HG02678 (cell line): Measurements from ENCODE around the gene COLEC12.

ENCODE experiments used
- ATAC-seq: cut with Tn5 transposase; IDR thresholded peaks from one replicate; pipeline ENCODE4 v1.9.1; 2021; ENCODE audit warnings: mild to moderate bottlenecking, moderate library complexity; ENCODE audit not compliant: unreplicated experiment

Gene COLEC12

DNA sequence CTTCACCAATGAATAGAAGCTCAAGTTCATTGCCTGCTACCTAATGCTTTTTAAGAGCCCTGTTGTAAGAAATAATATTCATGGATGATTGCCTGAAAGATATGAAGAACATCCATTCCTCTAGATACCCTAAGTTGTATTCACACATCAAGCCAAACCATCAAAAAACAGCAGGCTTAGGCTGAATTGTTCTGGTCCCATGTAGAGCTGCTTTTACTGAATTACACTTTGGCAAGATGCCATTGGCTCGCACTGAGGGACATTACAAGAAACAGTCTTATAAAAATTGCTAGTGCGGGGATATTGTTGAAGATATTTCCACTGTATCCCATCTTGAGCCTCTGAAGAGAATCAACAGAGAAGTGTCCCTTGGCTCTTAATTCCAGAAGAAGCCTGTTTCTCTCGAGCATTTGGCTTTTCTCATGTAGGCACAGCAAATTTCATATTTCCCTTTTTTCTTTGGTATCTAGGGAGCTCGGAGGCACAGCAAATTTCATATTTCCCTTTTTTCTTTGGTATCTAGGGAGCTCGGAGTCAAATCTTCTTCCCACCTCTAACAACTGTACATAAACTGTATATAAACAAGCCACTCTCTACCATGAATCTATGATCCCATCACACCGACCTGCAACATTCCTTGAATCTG lies 107.5 kb downstream of the COLEC12 start:
- ATAC-seq, result no peak

- no peak for ATAC-seq
These were observed 109.6 kb downstream of the COLEC12 start for GRCh38 chr18:390741-391478.

DNA sequence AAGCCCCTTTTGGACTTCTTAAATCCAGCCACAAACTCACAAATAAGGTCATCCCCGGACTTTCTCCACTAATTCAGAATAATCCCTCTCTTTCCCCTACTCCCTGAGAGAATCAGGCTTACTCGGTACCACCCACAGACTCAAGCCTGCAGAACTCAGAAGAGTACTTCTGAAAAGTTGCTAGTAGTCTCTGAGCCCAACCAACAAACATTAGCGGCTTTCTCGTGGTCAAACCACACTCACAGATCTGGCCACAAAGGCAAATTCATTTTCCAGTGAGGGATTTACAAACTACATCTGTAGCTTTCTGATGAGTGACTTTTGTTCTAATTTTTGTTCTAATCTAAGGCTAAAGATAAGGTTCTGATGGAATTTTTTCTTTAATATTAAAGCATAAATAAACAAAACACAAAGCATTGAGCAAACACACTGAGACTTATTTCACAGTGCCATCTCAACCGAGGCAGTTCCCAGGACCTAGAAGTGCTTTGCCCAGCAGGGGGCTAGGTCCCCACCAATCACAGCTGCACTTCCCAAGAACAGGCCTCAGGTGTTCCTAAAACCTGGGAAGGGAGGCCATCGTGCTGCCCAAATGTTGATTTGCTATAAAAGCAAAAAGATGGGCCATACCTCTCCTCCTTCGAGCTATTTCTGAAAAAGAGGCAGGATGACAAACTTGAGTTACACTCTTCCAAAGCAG lies 110.7 kb downstream of the COLEC12 start:
- ATAC-seq, result peak; percentile 62

- no peak for ATAC-seq
These were observed 112.3 kb downstream of the COLEC12 start for GRCh38 chr18:388200-388599.

GRCh38 chr18:386994-387393 lies 113.5 kb downstream of the COLEC12 start:
- ATAC-seq, result no peak

DNA sequence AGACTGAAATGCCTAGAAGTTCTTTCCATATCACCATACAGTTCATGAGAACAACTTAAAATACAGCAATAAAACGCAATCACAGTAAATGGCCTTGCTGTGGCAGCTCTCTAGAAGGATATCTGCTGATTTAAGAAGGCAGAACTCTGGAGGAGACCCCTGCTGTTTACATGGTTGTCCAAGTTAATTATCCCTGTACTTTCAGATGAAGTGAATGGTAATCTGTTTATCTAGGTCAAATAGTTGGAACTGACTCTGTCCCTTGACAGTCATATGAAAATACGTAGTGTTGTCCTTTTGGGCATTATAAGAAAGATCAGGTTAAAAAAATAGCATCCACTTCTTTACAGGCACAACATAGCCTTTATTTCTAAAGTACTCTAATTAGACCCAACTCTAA lies 115.6 kb downstream of the COLEC12 start:
- no peak for ATAC-seq

DNA sequence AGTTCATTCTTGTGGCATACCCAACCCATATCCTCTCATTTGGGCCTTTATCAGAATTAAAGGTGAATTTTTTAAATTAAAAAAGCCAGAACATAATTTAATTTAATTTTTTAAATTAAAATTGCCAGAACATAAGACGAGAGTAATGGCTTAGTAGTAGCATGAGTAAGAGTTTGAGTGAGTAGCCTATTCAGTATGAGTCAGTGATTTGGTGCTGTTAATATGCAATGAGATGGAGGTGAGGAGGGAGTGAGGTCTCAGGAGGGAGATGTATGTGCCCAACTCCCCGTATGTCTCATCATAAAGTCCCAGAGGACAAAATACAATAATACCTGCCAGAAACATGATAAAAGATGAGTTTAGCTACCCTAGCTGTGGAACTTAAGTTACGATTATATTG lies 117.4 kb downstream of the COLEC12 start:
- no peak for ATAC-seq

GRCh38 chr18:382423-382984 lies 118.0 kb downstream of the COLEC12 start:
- no peak for ATAC-seq

- no peak for ATAC-seq
These were observed 120.7 kb downstream of the COLEC12 start for GRCh38 chr18:379681-380330.

DNA sequence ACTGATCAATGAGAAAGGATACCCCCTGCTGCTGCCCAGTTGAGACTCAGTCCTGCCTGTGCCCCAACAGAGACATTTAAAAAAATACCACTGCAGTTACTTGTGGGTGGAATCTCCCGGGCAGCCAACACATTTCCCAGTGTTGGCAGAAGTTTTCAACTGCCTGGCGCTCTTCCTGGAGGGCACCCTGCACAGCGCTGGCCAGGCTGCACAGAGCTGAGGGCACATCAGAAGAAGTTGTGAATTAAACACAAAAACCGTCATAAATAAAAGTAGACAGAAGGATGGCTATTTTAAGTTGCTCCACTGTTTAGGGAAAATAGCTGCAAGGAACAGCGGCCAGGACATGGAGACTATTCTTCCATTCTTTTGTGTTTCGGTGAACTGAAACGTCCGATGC lies 122.4 kb downstream of the COLEC12 start:
- no peak for ATAC-seq

DNA sequence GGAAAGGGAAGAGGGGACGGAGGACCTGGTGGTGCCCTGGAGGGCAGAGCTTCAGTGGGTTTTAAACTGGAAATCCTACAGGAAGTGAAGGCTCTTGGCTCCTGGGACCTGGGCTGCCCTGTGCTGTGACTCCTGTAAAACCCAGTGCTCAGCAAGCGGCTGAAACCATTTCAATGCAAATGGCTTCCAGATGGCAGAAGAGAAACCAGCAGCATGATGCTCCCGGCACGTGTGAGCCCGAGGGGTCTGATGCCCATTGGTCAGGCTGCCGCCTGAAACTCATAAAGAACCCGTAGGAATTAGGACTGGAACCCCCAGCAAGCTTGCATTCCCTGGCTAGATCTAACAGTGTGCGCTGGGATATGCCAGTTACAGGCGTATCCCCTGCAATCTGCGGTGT lies 123.4 kb downstream of the COLEC12 start:
- no peak for ATAC-seq

GRCh38 chr18:376311-376710 lies 124.2 kb downstream of the COLEC12 start:
- no peak for ATAC-seq

- ATAC-seq, result peak; percentile 77
These were observed 125.8 kb downstream of the COLEC12 start for GRCh38 chr18:374721-375168.

- no peak for ATAC-seq
These were observed 126.7 kb downstream of the COLEC12 start for GRCh38 chr18:373780-374179.

DNA sequence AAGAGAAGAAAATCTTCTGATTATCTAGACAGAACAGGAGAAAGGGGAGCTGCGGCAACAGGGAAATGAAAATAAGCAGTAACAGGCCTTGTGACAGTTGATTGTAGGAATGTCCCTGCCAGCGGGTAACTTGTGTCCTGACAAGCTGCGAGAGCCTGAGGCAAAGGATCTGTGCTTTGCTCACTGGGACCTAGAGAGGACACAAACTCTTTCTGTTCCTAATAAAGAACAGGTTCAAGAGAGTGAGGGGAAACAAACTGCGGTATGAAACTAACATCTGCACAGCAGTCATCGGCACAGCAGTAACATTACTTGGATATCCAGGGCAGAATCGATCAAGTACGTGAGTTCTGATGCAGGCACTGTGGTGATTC lies 128.9 kb downstream of the COLEC12 start:
- peak; percentile 41 for ATAC-seq

- no peak for ATAC-seq
These were observed 129.5 kb downstream of the COLEC12 start for GRCh38 chr18:370751-371608.

GRCh38 chr18:369224-370015 lies 131.1 kb downstream of the COLEC12 start:
- no peak for ATAC-seq

DNA sequence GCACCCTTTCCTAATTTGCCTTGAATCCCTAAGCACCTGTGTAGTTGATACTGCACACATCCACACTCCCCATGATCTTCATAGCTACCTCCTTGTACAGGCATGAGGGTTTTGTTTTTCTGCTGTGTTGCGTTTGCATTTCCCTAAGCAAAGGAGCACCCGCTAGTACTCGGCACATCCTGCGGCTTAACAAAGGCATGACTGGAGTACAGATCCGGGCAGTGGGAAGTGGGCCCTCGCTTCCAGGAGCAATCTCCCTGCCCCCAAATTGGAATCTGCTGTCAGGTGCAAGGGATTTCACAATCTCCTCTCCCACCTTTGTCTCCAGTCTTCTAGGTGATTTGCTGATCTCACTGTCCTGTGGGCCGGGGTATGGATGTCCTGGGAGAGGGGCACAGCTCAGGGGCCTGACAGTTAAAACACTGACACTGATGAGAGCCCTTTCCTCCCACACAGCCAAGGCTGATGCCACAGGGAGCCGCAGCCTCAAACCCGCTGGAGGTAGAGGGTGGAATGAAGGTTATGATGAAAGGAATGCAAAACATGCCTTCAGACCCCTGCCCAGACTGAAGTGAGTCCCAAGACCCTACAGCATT lies 133.9 kb downstream of the COLEC12 start:
- ATAC-seq, result no peak

GRCh38 chr18:365651-366050 lies 134.8 kb downstream of the COLEC12 start:
- ATAC-seq, result no peak
